ENCODE measurements around the gene TBC1D14.

- TF ChIP-seq POLR2A (IDR thresholded peaks at IDR 0.05; ENCODE audit: low read length) (no peak), GATA1 (IDR thresholded peaks at IDR 0.05; ENCODE audit: low read depth, low read length) (no peak)
Measured at GRCh38 chr4:6991249-6991648, 81.6 kb downstream of the TBC1D14 start.

All from erythroblast (primary cell).